ENCODE data around the gene SRPRB.

SRPRB gene

GRCh38 chr3:133805702-133806475 lies at the start of gene SRPRB:
SRPRB (plus strand) TSS chr3:133805815; CDS start chr3:133805849, 34 bp downstream.
- DNase-seq (ENCODE audit: low spot score) = peak; percentile 96

GRCh38 chr3:133756716-133757694 lies 48.6 kb upstream of the SRPRB start:
- DNase-seq (ENCODE audit: low spot score) = no peak

- no peak for DNase-seq (ENCODE audit: low spot score)
These were observed 47.7 kb upstream of the SRPRB start for GRCh38 chr3:133757701-133758567.

- DNase-seq (ENCODE audit: low spot score) = no peak
These were observed 47.1 kb upstream of the SRPRB start for GRCh38 chr3:133758568-133758928.

GRCh38 chr3:133758964-133759739 lies 46.5 kb upstream of the SRPRB start:
- no peak for DNase-seq (ENCODE audit: low spot score)

- no peak for DNase-seq (ENCODE audit: low spot score)
These were observed 45.8 kb upstream of the SRPRB start for GRCh38 chr3:133759740-133760305.

GRCh38 chr3:133760916-133761315 lies 44.7 kb upstream of the SRPRB start:
- no peak for DNase-seq (ENCODE audit: low spot score)

- DNase-seq (ENCODE audit: low spot score) = no peak
These were observed 43.8 kb upstream of the SRPRB start for GRCh38 chr3:133761605-133762484.

GRCh38 chr3:133762539-133762938 lies 43.1 kb upstream of the SRPRB start:
- DNase-seq (ENCODE audit: low spot score) = no peak

GRCh38 chr3:133763797-133764683 lies 41.6 kb upstream of the SRPRB start:
- DNase-seq (ENCODE audit: low spot score) = no peak

- DNase-seq (ENCODE audit: low spot score) = no peak
These were observed 40.4 kb upstream of the SRPRB start for GRCh38 chr3:133765256-133765655.

- DNase-seq (ENCODE audit: low spot score) = no peak
These were observed 38.0 kb upstream of the SRPRB start for GRCh38 chr3:133767607-133768006.

GRCh38 chr3:133769536-133769935 lies 36.1 kb upstream of the SRPRB start:
- DNase-seq (ENCODE audit: low spot score) = no peak

GRCh38 chr3:133773732-133774131 lies 31.9 kb upstream of the SRPRB start:
- DNase-seq (ENCODE audit: low spot score) = no peak

GRCh38 chr3:133775309-133775708 lies 30.3 kb upstream of the SRPRB start:
- no peak for DNase-seq (ENCODE audit: low spot score)

GRCh38 chr3:133775835-133776234 lies 29.8 kb upstream of the SRPRB start:
- no peak for DNase-seq (ENCODE audit: low spot score)

- no peak for DNase-seq (ENCODE audit: low spot score)
These were observed 28.7 kb upstream of the SRPRB start for GRCh38 chr3:133776794-133777438.
